Aorta (tissue), 5 donors: ENCODE measurements around the gene DNAI2. TPM values are rescaled to one million over a fixed set of nuclear protein-coding genes. Genes with fewer than 3 reads are reported as not detected.

Experiments
- ATAC-seq: fragments of 200-7000 bp; cut with Tn5 transposase; one replicate; pipeline ENCODE4 v1.9.1; 2022; ENCODE audit warnings: moderate library complexity; ENCODE audit not compliant: low FRiP score
- DNase-seq, 2 donors: peaks; one replicate each; pipeline ENCODE4 v3.0.0-alpha.2; 2020
- H3K27ac ChIP-seq, 2 donors: one replicate each; pipeline ENCODE4 v1.5.1; 2013; ENCODE audit warnings: low read length in 2 of 2, mild to moderate bottlenecking in 2 of 2, moderate library complexity in 2 of 2, control low read depth in 1 of 2, inconsistent platforms in 1 of 2, low read depth in 1 of 2
- H3K27me3 ChIP-seq, 2 donors: one replicate each; pipeline ENCODE4 v1.6.1; 2013; ENCODE audit warnings: control low read depth in 1 of 2, low read length in 1 of 2, mild to moderate bottlenecking in 1 of 2, moderate library complexity in 1 of 2; ENCODE audit not compliant: insufficient read depth in 2 of 2, control insufficient read depth in 1 of 2
- H3K36me3 ChIP-seq, 2 donors: one replicate each; pipeline ENCODE4 v1.6.1; 2013; ENCODE audit warnings: control low read depth in 1 of 2, low read length in 1 of 2, mild to moderate bottlenecking in 1 of 2; ENCODE audit not compliant: insufficient read depth in 2 of 2, control insufficient read depth in 1 of 2
- H3K4me1 ChIP-seq, 2 donors: one replicate each; pipeline ENCODE4 v1.6.1; 2013; ENCODE audit warnings: low read length in 2 of 2, control low read depth in 1 of 2, mild to moderate bottlenecking in 1 of 2, moderate library complexity in 1 of 2; ENCODE audit not compliant: insufficient read depth in 2 of 2, control insufficient read depth in 1 of 2
- H3K4me3 ChIP-seq, 2 donors: one replicate each; pipeline ENCODE4 v1.5.1; 2013; ENCODE audit warnings: low read length in 2 of 2, control low read depth in 1 of 2, mild to moderate bottlenecking in 1 of 2
- H3K9me3 ChIP-seq: one replicate; pipeline ENCODE4 v1.6.1; 2013; ENCODE audit warnings: mild to moderate bottlenecking, low read length; ENCODE audit not compliant: control insufficient read depth
- WGBS, 2 donors: extraction: QIAGEN DNeasy Blood & Tissue Kit; methylation state at CpG; one replicate each; pipeline ENCODE4 v1.1.7; 2013; 5-methylcytosine and 5-hydroxymethylcytosine counted together
- intact Hi-C, 2 donors: fragments of 100-400 bp; cut with DNase I; formaldehyde crosslinking; loops; one replicate each; pipeline versions ENCODE4 v1.14.2 to v1.15.0; 2022
- polyA plus RNA-seq, 2 donors: library from polyadenylated mRNA; stranded (reverse); fragments of 200-250 nt; gene quantifications; one replicate each; pipeline ENCODE4 v1.2.3, GENCODE V29; 2013
- total RNA-seq, 2 donors: library from RNA; stranded (reverse); fragmentation: NEBNext Ultra II Directional; extraction: Animal tissue kit (Norgen Biotek cat#: 25700); gene quantifications; one replicate each; pipeline ENCODE4 v1.2.1, GENCODE V29; 2021
- donor health status: healthy with polysubstance abuse.
- donor health status: Bipolar disorder and iron deficiency.
- donor health status: DM: no; HTN: no; CAD: no.
- donor health status: DM: no; HTN: no; CAD: no.
- donor health status: DM: yes; HTN: yes; CAD: no.

The DNAI2 gene
- total and polyA plus RNA-seq, 4 donors = not detected

- no peak for DNase-seq
- no peak overlapping the region for H3K27ac ChIP-seq
- no peak overlapping the region for H3K4me3 ChIP-seq
- 77% methylated on average over 10 of the region's 10 CpGs for WGBS, 2 donors
- ATAC-seq = no peak
- H3K27me3 ChIP-seq = no peaks in the 10 kb centered on the region
- no peaks in the 10 kb centered on the region for H3K36me3 ChIP-seq
- H3K4me1 ChIP-seq = no peaks in the 10 kb centered on the region
- intact Hi-C loops = no loop called here
- H3K9me3 ChIP-seq = no peaks in the 10 kb centered on the region
Observed at GRCh38 chr17:74342224-74342623, 68.2 kb downstream of the DNAI2 start.

- intact Hi-C loops = no loop called here
- Histone ChIP-seq H3K9me3 (no peaks in the 10 kb centered on the region), H3K36me3 (no peaks in the 10 kb centered on the region), H3K4me1 (no peaks in the 10 kb centered on the region), H3K27ac (no peak overlapping the region), H3K27me3 (no peaks in the 10 kb centered on the region), H3K4me3 (no peak overlapping the region)
- no peak for DNase-seq
- ATAC-seq = no peak
- 82 to 96% methylated on average over 8 of the region's 8 CpGs for WGBS, 2 donors
Observed at GRCh38 chr17:74343121-74343520, 69.1 kb downstream of the DNAI2 start.

- 65 to 67% methylated on average over 9 of the region's 9 CpGs for WGBS, 2 donors
- Histone ChIP-seq H3K4me3 (no peak overlapping the region), H3K36me3 (no peaks in the 10 kb centered on the region), H3K9me3 (no peaks in the 10 kb centered on the region), H3K27me3 (no peaks in the 10 kb centered on the region), H3K27ac (no peak overlapping the region), H3K4me1 (no peaks in the 10 kb centered on the region)
- no peak for DNase-seq
- ATAC-seq = no peak
- intact Hi-C loops = no loop called here
Observed at GRCh38 chr17:74343526-74344284, 69.7 kb downstream of the DNAI2 start.

GRCh38 chr17:74344658-74345057 lies 70.6 kb downstream of the DNAI2 start:
- no peaks in the 10 kb centered on the region for H3K27me3 ChIP-seq
- intact Hi-C loops = no loop called here
- H3K36me3 ChIP-seq = no peaks in the 10 kb centered on the region
- 80 to 81% methylated on average over 21 of the region's 21 CpGs for WGBS, 2 donors
- no peaks in the 10 kb centered on the region for H3K4me1 ChIP-seq
- no peak overlapping the region for H3K4me3 ChIP-seq
- DNase-seq (no peak), ATAC-seq (no peak)
- no peaks in the 10 kb centered on the region for H3K9me3 ChIP-seq
- no peak overlapping the region for H3K27ac ChIP-seq

GRCh38 chr17:74345433-74346241 lies 71.6 kb downstream of the DNAI2 start:
- 80 to 81% methylated on average over 13 of the region's 13 CpGs for WGBS, 2 donors
- Histone ChIP-seq H3K27ac (no peak overlapping the region), H3K27me3 (no peaks in the 10 kb centered on the region), H3K9me3 (no peaks in the 10 kb centered on the region), H3K4me3 (no peak overlapping the region), H3K4me1 (no peaks in the 10 kb centered on the region), H3K36me3 (no peaks in the 10 kb centered on the region)
- intact Hi-C loops = no loop called here
- DNase-seq = no peak
- no peak for ATAC-seq

GRCh38 chr17:74347646-74348045 lies 73.6 kb downstream of the DNAI2 start:
- Histone ChIP-seq H3K9me3 (no peaks in the 10 kb centered on the region), H3K27me3 (no peaks in the 10 kb centered on the region), H3K36me3 (no peaks in the 10 kb centered on the region), H3K27ac (no peak overlapping the region), H3K4me1 (no peaks in the 10 kb centered on the region), H3K4me3 (no peak overlapping the region)
- no peak for DNase-seq
- WGBS, 2 donors = 79% methylated on average over 14 of the region's 14 CpGs
- intact Hi-C loops = no loop called here
- ATAC-seq = no peak

- ATAC-seq (no peak), DNase-seq (no peak)
- no peak overlapping the region for H3K4me3 ChIP-seq
- intact Hi-C loops = no loop called here
- H3K4me1 ChIP-seq = no peaks in the 10 kb centered on the region
- H3K36me3 ChIP-seq = no peaks in the 10 kb centered on the region
- H3K27ac ChIP-seq = no peak overlapping the region
- no peaks in the 10 kb centered on the region for H3K9me3 ChIP-seq
- no peaks in the 10 kb centered on the region for H3K27me3 ChIP-seq
- 64 to 66% methylated on average over 19 of the region's 19 CpGs for WGBS, 2 donors
Observed at GRCh38 chr17:74349120-74349519, 75.1 kb downstream of the DNAI2 start.

- WGBS, 2 donors = 80% methylated on average over 20 of the region's 20 CpGs
- Histone ChIP-seq H3K9me3 (no peaks in the 10 kb centered on the region), H3K36me3 (no peaks in the 10 kb centered on the region), H3K4me3 (no peak overlapping the region), H3K27me3 (no peaks in the 10 kb centered on the region), H3K27ac (no peak overlapping the region), H3K4me1 (no peaks in the 10 kb centered on the region)
- DNase-seq (no peak), ATAC-seq (no peak)
- intact Hi-C loops = no loop called here
Observed at GRCh38 chr17:74350486-74350885, 76.5 kb downstream of the DNAI2 start.
